ENCODE data around the gene KCNS3.

The KCNS3 gene

GRCh38 chr2:17857021-17857420, 21.4 kb upstream of the KCNS3 start:
- no peak for DNase-seq
- no peak for TF ChIP-seq POLR2A (IDR thresholded peaks at IDR 0.05; ENCODE audit: low read length)
- TF ChIP-seq GATA1 (IDR thresholded peaks at IDR 0.05; ENCODE audit: low read depth, low read length), result no peak

GRCh38 chr2:17858064-17858463, 20.4 kb upstream of the KCNS3 start:
- DNase-seq, result no peak
- no peak for TF ChIP-seq POLR2A (IDR thresholded peaks at IDR 0.05; ENCODE audit: low read length)
- TF ChIP-seq GATA1 (IDR thresholded peaks at IDR 0.05; ENCODE audit: low read depth, low read length), result no peak

- TF ChIP-seq POLR2A (IDR thresholded peaks at IDR 0.05; ENCODE audit: low read length), result no peak
- no peak for TF ChIP-seq GATA1 (IDR thresholded peaks at IDR 0.05; ENCODE audit: low read depth, low read length)
Measured at GRCh38 chr2:17863539-17863938, 14.9 kb upstream of the KCNS3 start.

GRCh38 chr2:17864676-17865075, 13.8 kb upstream of the KCNS3 start:
- no peak for TF ChIP-seq GATA1 (IDR thresholded peaks at IDR 0.05; ENCODE audit: low read depth, low read length)
- TF ChIP-seq POLR2A (IDR thresholded peaks at IDR 0.05; ENCODE audit: low read length), result no peak
- DNase-seq, result no peak

More at GRCh38 chr2:17863539-17863938, 14.9 kb upstream of the KCNS3 start:
- no peak for DNase-seq

- DNase-seq, result no peak
- TF ChIP-seq POLR2A (IDR thresholded peaks at IDR 0.05; ENCODE audit: low read length) (no peak), GATA1 (IDR thresholded peaks at IDR 0.05; ENCODE audit: low read depth, low read length) (no peak)
Measured at GRCh38 chr2:17867133-17867532, 11.3 kb upstream of the KCNS3 start.

- TF ChIP-seq POLR2A (IDR thresholded peaks at IDR 0.05; ENCODE audit: low read length) (no peak), GATA1 (IDR thresholded peaks at IDR 0.05; ENCODE audit: low read depth, low read length) (no peak)
- DNase-seq, result no peak
Measured at GRCh38 chr2:17869128-17869527, 9.3 kb upstream of the KCNS3 start.

GRCh38 chr2:17871639-17872038, 6.8 kb upstream of the KCNS3 start:
- DNase-seq, result no peak
- no peak for TF ChIP-seq POLR2A (IDR thresholded peaks at IDR 0.05; ENCODE audit: low read length)

GRCh38 chr2:17873021-17873420, 5.4 kb upstream of the KCNS3 start:
- no peak for DNase-seq
- TF ChIP-seq GATA1 (IDR thresholded peaks at IDR 0.05; ENCODE audit: low read depth, low read length) (no peak), POLR2A (IDR thresholded peaks at IDR 0.05; ENCODE audit: low read length) (no peak)

- DNase-seq, result no peak
- no peak for TF ChIP-seq POLR2A (IDR thresholded peaks at IDR 0.05; ENCODE audit: low read length)
- TF ChIP-seq GATA1 (IDR thresholded peaks at IDR 0.05; ENCODE audit: low read depth, low read length), result no peak
Measured at GRCh38 chr2:17876590-17876989, 1.9 kb upstream of the KCNS3 start.

- TF ChIP-seq POLR2A (IDR thresholded peaks at IDR 0.05; ENCODE audit: low read length) (no peak), GATA1 (IDR thresholded peaks at IDR 0.05; ENCODE audit: low read depth, low read length) (no peak)
- peak in 1 of 2 experiments; percentile 19 for DNase-seq
Measured at GRCh38 chr2:17877811-17878280, 621 bp upstream of the KCNS3 start.

GRCh38 chr2:17879137-17879912, 858 bp downstream of the KCNS3 start:
- no peak for TF ChIP-seq GATA1 (IDR thresholded peaks at IDR 0.05; ENCODE audit: low read depth, low read length)
- no peak for DNase-seq

GRCh38 chr2:17879913-17880274, 1.4 kb downstream of the KCNS3 start:
- no peak for DNase-seq
- no peak for TF ChIP-seq GATA1 (IDR thresholded peaks at IDR 0.05; ENCODE audit: low read depth, low read length)
- no peak for TF ChIP-seq POLR2A (IDR thresholded peaks at IDR 0.05; ENCODE audit: low read length)

GRCh38 chr2:17892770-17893534, 14.5 kb downstream of the KCNS3 start:
- TF ChIP-seq POLR2A (IDR thresholded peaks at IDR 0.05; ENCODE audit: low read length) (no peak), GATA1 (IDR thresholded peaks at IDR 0.05; ENCODE audit: low read depth, low read length) (no peak)
- DNase-seq, result no peak

- DNase-seq, result no peak
- TF ChIP-seq GATA1 (IDR thresholded peaks at IDR 0.05; ENCODE audit: low read depth, low read length) (no peak), POLR2A (IDR thresholded peaks at IDR 0.05; ENCODE audit: low read length) (no peak)
Measured at GRCh38 chr2:17894005-17894404, 15.5 kb downstream of the KCNS3 start.

GRCh38 chr2:17894556-17894955, 16.1 kb downstream of the KCNS3 start:
- no peak for TF ChIP-seq POLR2A (IDR thresholded peaks at IDR 0.05; ENCODE audit: low read length)
- TF ChIP-seq GATA1 (IDR thresholded peaks at IDR 0.05; ENCODE audit: low read depth, low read length), result no peak
- DNase-seq, result no peak
